ENCODE measurements around the gene DNAJC13.
"Not testable (repeated sequence)": the region's sequence is repeated elsewhere in the genome, so short reads cannot be mapped to it uniquely, and the experiment has no call there.

DNAJC13 gene, protein sequence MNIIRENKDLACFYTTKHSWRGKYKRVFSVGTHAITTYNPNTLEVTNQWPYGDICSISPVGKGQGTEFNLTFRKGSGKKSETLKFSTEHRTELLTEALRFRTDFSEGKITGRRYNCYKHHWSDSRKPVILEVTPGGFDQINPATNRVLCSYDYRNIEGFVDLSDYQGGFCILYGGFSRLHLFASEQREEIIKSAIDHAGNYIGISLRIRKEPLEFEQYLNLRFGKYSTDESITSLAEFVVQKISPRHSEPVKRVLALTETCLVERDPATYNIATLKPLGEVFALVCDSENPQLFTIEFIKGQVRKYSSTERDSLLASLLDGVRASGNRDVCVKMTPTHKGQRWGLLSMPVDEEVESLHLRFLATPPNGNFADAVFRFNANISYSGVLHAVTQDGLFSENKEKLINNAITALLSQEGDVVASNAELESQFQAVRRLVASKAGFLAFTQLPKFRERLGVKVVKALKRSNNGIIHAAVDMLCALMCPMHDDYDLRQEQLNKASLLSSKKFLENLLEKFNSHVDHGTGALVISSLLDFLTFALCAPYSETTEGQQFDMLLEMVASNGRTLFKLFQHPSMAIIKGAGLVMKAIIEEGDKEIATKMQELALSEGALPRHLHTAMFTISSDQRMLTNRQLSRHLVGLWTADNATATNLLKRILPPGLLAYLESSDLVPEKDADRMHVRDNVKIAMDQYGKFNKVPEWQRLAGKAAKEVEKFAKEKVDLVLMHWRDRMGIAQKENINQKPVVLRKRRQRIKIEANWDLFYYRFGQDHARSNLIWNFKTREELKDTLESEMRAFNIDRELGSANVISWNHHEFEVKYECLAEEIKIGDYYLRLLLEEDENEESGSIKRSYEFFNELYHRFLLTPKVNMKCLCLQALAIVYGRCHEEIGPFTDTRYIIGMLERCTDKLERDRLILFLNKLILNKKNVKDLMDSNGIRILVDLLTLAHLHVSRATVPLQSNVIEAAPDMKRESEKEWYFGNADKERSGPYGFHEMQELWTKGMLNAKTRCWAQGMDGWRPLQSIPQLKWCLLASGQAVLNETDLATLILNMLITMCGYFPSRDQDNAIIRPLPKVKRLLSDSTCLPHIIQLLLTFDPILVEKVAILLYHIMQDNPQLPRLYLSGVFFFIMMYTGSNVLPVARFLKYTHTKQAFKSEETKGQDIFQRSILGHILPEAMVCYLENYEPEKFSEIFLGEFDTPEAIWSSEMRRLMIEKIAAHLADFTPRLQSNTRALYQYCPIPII (N-terminal part only)

GRCh38 chr3:132416807-132417694 is at the start of gene DNAJC13:
Gene DNAJC13, plus strand, starts transcription at chr3:132417502. Its CDS starts 17,049 bp downstream, at chr3:132434551.
- peak; percentile 96 for DNase-seq (ENCODE audit: low spot score)

- no peak for DNase-seq (ENCODE audit: low spot score)
Observed at GRCh38 chr3:132368515-132368914, 48.8 kb upstream of the DNAJC13 start.

DNA sequence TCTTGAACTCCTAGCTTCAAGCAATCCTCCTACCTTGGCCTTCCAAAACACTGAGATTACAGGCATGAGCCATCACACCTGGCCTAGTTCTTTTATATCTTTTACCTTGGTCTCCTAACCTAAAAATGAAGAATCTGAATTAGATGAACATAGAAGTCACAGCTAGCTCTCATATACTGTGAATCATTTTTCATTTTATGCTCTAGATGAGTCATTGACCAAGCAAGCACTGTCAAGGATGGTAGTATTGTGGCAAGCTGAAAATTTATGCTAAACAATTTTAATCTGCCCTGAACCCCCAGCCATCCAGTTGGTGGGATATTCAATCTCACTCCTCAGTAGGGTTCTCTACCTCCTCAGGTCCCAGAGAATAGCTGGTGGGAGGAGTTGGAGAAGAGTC is 48.3 kb upstream of the DNAJC13 start:
- DNase-seq (ENCODE audit: low spot score), result no peak

GRCh38 chr3:132376945-132377354 is 40.4 kb upstream of the DNAJC13 start:
- not testable (repeated sequence) for DNase-seq (ENCODE audit: low spot score)

DNA sequence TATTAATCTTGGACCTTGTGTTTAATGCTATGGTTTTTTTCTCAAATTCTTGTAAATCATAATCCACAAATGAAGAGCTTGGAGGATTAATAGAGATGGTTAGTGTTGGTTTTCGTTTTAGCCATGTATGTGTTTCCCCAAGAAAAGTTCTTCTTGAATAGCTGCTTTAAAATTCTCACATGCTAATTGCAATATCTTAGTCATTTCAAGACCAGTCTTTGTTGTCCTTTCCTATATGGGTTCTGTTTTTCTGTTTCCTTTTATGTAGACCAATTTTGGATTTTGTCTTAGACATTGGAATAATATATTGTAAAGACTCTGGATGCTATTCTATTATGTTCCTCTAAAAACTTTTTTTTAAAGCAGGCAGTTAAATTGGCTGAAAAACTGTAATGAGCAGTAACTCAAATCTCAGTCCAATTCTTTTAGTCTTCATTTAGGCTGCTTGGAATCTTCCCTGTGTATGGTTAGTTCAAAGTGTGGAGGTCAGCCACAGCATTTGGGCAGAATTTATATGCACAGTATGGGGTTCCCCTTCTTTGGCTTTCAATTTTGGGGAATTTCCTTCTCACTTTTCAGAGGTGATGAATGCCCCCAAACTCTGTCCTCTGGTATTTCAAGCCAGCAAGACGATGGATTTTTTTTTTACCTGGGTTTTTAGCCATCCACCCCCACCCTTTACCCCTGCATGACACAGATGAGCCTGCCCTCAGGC is 39.1 kb upstream of the DNAJC13 start:
- no peak for DNase-seq (ENCODE audit: low spot score)

DNA sequence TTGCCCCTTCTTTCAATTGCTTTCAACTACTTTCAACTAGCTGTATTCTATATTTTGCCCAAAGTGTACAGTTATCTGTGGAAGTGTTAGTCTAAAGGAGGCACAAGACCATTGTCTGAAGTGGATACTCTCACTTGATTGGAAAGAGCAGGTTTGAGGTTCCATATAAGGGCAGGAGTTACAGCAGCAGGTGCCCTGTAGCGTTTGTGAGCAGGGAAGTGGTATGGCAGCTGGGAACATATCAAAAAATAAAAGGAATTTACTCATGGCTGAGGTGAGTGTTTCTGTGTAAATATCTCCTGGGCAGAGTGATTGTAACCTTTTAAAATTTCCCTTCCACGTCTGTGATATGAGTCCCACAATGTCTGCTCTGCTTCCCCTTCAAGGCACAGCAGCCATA is 38.5 kb upstream of the DNAJC13 start:
- no peak for DNase-seq (ENCODE audit: low spot score)

GRCh38 chr3:132380920-132381319 is 36.4 kb upstream of the DNAJC13 start:
- no peak for DNase-seq (ENCODE audit: low spot score)

GRCh38 chr3:132381348-132381944 is 35.9 kb upstream of the DNAJC13 start:
- no peak for DNase-seq (ENCODE audit: low spot score)

GRCh38 chr3:132382267-132382666 is 35.0 kb upstream of the DNAJC13 start:
- DNase-seq (ENCODE audit: low spot score), result no peak

GRCh38 chr3:132382688-132383194 is 34.6 kb upstream of the DNAJC13 start:
- DNase-seq (ENCODE audit: low spot score), result no peak

DNA sequence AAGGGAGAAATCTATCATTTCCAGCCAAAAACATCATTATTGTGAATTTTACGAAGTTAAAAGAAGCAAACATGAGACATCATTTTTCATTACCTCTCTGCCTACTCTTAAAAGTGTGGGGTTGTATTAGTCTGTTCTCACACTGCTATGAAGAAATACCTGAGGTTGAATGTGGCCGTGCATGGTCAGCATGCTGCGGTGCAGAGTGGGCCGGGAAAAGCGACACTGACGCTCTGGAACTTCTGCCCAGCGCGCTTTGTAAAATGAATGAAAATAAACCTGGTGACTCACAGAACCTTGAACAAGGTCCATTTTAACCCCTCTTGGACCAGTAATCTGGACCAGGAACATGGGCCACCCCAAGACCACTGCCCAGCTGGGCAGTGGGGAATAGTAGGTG is 31.0 kb upstream of the DNAJC13 start:
- DNase-seq (ENCODE audit: low spot score), result no peak

- not testable (repeated sequence) for DNase-seq (ENCODE audit: low spot score)
Observed at GRCh38 chr3:132392675-132393074, 24.6 kb upstream of the DNAJC13 start.

- no peak for DNase-seq (ENCODE audit: low spot score)
Observed at GRCh38 chr3:132394320-132394719, 23.0 kb upstream of the DNAJC13 start.

GRCh38 chr3:132395126-132395525 is 22.2 kb upstream of the DNAJC13 start:
- DNase-seq (ENCODE audit: low spot score), result no peak

- DNase-seq (ENCODE audit: low spot score), result no peak
Observed at GRCh38 chr3:132396255-132396654, 21.0 kb upstream of the DNAJC13 start.

- DNase-seq (ENCODE audit: low spot score), result not testable (repeated sequence)
Observed at GRCh38 chr3:132396776-132397175, 20.5 kb upstream of the DNAJC13 start.

DNA sequence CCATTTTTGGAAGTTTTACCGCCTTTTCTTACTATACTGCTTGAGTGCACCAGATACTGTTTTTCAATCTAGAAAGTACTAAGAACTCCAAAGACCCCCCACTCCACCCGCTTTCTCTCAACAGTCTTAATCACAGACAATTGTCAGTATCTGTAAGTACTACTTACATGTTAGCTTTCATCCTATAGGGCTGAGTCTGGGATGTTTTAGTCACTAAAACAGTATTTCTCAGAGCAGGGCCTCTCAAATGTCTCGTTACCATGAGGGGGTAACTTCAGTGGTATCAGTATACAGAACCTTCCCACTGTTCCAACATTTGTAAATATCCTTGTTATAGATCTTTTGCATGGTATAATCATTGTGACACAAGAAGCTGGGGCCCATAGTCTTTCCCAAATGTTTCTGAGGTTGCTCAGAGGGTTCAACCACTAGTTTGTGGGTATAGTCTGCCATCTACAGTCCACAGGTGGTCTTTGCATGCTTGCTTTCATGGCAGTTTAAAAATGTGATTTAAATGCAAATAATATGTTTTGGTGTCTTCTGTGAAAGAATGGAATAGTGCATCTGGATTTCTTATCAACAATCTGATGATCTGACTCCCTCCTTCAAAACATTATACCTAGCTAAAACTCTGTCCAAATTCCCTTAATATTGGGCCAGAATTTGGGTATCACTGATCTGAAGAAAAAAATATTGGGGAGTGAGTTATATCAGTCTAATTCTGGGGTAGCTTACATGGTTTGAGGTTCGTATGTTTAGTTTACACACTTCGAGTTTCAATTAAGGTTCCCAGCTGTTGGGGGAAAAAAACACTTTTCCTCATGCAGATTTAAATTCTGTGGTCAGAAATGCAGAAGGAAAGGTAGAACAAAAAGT is 18.0 kb upstream of the DNAJC13 start:
- DNase-seq (ENCODE audit: low spot score), result peak; percentile 72

GRCh38 chr3:132401255-132401654 is 16.0 kb upstream of the DNAJC13 start:
- DNase-seq (ENCODE audit: low spot score), result no peak

DNA sequence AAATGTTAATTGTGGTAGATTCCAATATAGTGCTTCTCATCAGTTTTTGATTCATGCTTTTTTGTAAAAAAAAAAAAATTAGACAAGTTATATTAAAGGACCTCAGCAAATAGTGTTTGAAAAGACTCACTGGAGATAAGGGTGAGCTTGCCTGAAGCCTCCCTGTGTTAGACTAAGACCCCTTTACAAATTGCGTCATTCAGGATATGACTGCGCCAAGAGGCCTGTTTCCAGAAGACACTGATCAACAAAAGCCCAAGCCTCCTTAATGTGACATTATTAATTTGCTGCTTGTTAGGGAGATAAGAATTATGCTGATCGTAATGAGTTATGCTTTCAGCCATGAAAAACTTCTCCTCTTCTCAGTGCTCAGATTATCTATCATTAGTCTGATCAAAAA is 13.0 kb upstream of the DNAJC13 start:
- DNase-seq (ENCODE audit: low spot score), result no peak
